HG02970 (cell line): ENCODE data around the gene CD44.

ENCODE experiments used
- ATAC-seq: cut with Tn5 transposase; IDR thresholded peaks from one replicate; pipeline ENCODE4 v1.9.1; 2021; ENCODE audit warnings: mild to moderate bottlenecking, moderate library complexity, moderate number of reproducible peaks; ENCODE audit not compliant: unreplicated experiment, low FRiP score

The CD44 gene

DNA sequence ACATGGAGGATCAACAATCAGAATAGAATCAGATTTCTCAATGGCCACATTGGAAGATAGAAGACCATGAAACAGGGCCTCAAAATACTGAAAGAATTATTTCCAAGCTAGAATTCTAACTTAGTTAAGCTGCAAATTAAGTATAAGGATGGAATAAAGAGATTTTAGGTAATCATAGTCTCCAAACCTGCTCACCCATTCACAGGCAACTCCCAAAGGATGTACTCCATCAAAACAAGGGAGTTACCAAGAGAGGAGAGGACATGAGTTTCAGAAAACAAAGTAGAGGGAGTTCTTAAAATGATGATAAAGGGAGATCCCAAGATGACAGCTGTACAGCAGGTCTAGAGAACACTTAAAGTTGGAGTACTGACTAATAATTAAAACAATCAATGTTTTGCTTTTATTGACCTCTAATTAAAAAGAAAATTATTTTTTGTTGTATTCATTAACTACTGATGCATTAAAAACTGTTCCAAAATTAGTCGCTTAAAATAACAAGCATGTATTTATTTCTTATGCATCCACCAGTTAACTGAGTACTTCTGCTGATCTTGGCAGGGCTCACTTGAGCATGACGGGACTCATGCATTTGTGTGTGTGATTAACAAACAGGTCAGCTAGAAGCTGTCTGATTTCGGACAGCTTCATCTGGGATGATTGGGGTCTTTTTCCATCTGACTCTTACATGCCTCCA is 95.6 kb downstream of the CD44 start:
- ATAC-seq: no peak

- ATAC-seq: no peak
Measured at GRCh38 chr11:35235157-35235468, 96.1 kb downstream of the CD44 start.

DNA sequence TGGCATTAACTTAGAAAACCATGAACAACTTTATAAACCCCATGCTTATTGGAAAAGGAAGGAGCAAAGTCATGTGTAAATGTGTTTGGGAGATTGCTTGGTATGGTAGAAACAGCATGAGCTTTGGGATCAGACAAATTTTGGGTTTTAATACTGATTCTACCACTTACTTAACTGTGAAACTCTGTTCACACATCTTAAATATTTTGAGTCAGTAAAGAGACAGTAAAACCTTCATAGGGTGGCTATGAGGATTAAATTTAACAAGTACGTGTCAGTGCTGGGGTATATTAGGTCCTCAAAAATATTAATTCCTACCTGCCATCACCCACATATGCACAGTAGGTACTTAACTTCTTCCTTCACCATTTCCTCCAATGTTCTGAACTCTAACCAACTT is 96.5 kb downstream of the CD44 start:
- ATAC-seq: no peak

DNA sequence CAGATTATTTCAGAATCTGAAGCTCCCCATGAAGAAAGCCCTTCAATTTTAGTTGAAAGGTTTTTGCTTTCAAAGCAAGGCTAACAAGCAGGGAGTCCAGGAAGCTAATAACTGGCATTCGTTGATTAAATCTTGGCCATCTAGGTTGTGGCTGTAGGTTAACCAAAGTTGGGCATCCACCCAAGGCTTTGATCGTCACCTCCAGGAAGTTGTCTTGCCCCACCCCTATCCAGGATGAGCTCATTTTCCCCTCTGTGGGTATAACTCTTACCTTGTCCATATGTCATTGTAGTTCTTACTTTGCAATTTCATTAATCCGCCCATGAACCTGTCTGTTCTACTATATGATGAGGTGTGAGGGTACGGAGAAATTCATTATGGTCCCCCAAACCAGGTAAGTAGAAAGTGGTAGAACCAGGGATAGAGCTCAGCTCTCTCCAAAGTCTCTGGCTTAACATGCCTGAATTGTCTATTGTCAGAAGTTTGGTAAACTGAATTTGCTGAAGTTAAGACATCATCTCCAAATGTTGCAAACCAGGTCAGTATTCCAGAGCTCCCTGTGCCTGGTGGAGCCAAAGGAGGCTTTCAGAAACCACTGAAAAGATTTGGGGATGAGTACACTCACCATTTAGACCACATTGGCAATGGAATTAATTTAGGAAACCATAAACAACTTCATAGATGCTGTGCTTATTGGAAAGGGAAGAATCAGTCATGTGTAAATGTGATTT is 97.1 kb downstream of the CD44 start:
- ATAC-seq: no peak

- no peak for ATAC-seq
Measured at GRCh38 chr11:35236667-35237003, 97.7 kb downstream of the CD44 start.

DNA sequence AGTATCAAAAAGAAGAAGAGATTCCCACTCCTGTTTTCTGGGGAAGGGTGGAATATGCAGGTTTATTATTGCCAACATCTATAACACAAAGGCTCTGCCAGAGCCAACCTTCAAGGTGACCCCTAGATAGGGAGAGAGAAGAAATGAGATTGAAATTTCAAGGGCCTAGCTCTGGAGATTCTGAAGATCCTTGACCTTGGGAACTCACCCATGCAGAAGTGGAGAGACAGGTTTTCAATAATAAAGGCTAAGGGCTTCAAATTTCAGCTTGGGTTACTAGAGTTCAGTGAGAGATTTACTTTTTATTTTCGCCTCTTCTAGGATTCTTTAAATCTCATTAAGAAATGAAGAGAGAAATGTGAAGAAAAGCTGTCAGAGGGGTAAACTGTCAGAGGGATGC is 98.4 kb downstream of the CD44 start:
- ATAC-seq: no peak

GRCh38 chr11:35237860-35238715 is 99.1 kb downstream of the CD44 start:
- ATAC-seq: no peak

DNA sequence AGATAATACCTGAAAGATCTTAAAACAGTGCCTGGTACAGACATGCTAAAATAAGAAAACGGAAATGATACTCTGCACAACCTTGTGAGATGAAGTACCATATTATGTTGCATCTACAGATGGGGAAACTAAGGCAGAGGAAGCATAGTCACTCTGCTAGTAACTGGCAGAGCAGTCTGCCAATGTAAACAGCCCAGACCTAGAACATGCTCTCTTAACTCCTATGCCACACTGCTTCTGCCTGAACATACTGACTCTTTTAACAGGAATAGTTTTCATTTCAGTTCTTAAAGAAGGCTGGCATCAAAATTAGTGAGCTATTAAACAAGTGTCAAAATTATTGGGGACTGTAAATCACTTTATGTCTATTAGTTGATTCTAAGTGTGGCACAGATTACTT is 99.9 kb downstream of the CD44 start:
- no peak for ATAC-seq

- no peak for ATAC-seq
Measured at GRCh38 chr11:35239471-35240075, 100.6 kb downstream of the CD44 start.

DNA sequence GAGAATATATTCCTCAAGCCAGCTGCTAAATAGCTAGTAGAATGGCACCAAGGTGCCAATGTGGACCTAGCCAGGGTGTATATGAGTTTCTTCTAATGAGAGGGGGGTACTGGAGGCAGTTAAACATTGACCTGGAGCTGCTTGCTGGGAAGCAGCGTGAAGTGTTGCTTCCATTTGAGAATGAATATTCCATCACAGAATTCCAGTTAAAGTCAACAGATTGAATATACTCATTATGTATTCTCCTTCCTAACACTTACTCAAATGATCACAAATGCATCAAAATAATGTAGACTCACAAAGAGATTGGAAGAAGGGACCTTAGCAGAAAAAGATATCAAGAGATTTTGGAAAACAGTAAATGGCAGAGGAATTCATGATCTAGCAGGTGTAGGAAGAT is 102.1 kb downstream of the CD44 start:
- no peak for ATAC-seq

DNA sequence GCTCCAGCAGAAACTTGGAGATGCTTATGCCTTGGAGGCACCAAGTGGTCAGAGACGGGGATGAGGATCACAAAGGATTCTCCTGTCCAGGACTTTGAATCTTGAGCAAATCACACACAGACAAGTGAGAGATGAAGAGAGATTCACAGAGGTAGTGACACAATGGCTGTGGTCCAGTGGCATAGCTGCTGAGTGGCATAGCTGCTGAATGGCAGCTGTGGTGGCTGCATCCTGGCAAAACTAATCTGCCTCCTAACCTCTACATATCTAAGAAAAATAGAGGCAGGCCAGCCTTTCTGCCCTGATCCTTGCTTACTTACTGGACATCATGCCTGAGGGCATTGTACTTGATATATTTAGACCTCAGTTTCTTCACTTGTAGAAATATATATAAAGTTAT is 102.6 kb downstream of the CD44 start:
- no peak for ATAC-seq

DNA sequence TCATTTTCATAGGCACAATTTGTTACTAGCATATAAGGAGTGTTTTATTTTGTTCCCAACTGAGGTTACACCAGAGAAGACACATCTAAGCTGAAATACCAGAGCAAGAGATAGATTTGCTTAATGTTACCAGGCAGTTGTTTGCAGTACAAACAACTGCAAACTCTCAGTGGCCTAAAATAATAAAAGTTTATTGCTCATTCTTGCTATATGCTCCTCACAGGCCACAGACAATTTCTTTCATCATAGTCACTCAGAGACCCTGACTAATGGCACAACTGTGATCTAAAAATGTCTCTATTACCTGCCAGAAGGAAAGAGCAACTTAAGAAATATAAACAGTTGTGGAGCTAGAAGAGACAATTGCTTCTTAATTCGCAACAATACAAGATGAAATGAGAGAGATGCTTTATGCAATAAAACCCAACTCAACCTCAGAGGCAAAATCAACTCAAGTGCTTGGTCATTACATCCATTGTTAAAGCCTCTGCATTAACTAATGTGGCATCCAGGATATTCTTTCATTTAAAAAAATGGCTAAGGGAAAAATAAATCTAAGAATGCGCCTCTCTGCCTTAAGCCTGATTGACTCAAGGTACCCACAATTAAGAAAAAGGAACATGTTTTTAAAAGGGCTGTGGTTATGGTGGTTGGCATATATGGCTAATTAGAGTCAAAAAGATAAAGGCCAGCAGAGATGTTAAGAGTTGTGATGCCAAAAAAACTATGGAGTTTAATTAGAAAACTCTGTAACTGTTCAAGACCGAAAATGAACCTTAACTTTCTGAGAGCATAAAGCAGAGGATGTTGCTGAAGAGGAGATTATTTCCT is 103.7 kb downstream of the CD44 start:
- ATAC-seq: no peak

DNA sequence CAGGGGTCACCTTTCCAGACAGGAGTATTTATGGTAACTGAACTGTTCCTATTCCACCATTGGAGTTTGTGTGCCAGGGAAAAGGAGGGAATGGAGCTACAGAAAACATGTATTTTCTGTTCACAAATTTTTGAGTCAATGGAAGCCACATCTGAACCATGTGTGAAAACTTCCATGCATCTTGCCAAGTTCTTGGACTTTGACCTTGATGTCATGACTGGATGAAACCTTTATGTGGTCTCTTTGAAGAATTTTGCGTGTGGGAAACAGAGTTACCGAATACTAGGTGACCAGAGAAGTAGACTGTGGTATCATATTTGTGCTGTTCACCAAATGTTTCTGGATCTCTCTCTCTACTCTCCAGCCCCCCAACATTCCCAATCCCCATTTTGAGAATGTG is 104.8 kb downstream of the CD44 start:
- ATAC-seq: no peak

GRCh38 chr11:35245056-35245455 is 106.1 kb downstream of the CD44 start:
- ATAC-seq: no peak

DNA sequence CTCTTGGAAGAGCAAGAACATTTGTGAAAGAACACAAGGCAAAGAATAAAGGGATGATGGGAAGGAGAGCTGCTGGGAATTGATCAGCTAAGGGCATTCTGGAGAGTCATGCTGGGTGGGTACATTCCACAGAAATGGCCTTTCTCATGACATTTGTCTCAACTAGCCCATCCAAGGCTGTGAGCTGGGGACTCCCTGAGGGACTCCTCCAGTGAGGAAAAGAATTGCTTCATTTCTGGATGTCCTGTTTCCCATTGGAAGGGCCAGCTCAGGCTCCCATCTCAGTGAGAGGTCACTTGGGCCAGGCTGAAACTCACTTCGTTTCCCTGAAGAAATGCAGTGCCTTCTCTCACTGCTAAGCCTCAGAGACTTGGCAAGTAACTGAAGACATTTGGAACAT is 106.8 kb downstream of the CD44 start:
- no peak for ATAC-seq

DNA sequence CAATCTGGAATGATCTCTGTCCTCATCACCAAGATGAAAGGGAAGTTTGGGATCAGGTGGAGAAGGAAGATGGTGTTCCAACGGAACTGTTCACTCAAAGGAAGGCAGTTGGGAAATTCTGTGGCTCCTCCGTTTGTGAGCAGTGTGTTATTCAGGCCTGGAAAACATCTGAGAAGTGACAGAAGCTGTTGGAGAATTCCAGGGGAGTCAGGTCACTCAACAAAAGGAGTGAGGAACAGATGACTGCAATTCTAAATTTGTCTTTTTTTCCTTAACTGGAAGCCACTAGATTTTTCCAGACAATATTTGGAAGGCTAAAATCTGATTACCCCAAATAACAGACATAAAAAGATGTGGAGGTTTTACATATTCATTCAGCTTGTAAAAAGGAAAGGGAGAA is 107.8 kb downstream of the CD44 start:
- no peak for ATAC-seq

- ATAC-seq: no peak
Measured at GRCh38 chr11:35247428-35247827, 108.5 kb downstream of the CD44 start.

- ATAC-seq: no peak
Measured at GRCh38 chr11:35247863-35248262, 108.9 kb downstream of the CD44 start.

DNA sequence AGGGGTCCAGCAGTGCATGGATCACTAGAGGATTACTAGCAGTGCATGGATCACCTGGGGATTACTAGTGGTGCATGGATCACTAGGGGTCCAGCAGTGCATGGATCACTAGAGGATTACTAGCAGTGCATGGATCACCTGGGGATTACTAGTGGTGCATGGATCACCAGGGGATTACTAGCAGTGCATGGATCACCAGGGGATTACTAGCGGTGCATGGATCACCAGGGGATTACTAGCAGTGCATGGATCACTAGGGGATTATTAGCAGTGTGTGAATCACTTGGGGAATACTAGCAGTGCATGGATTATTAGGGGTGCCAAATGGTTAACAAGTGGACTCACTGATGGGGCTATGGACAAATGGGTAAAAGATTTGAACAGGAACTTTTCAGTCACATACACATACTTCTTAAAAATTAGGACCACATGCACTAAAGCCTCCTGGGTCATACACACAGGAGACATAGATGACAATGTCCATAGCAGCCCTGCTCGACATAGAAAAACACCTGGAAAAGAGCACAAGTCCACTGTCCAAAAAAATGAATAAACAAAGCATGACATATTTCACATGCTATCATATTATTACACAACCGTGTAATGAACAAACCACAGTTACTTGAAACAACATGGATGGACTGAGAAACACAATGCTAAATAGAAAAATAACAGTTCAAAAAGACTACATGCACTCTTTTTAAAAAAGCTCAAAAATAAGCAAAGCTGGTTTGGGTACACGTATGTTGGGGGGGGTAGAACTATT is 109.8 kb downstream of the CD44 start:
- no peak for ATAC-seq

GRCh38 chr11:35250192-35250591 is 111.2 kb downstream of the CD44 start:
- no peak for ATAC-seq
